ENCODE results near the gene OR5T1.

The OR5T1 gene

GRCh38 chr11:56307836-56308235 lies 33.9 kb downstream of the OR5T1 start:
- Mint-ChIP-seq H3K4me1 (no peaks in the 10 kb centered on the region), H3K27me3 (ENCODE audit: low read depth) (no peaks in the 10 kb centered on the region), H3K36me3 (ENCODE audit: low read depth) (no peaks in the 10 kb centered on the region), H3K4me3 (no peak overlapping the region), H3K27ac (no peak overlapping the region), H3K9me3 (peaks cover 3% of the 10 kb centered on the region)
- no peak for TF ChIP-seq CTCF (IDR thresholded peaks at IDR 0.05; ENCODE audit: unreplicated experiment in 3 of 3)

DNA sequence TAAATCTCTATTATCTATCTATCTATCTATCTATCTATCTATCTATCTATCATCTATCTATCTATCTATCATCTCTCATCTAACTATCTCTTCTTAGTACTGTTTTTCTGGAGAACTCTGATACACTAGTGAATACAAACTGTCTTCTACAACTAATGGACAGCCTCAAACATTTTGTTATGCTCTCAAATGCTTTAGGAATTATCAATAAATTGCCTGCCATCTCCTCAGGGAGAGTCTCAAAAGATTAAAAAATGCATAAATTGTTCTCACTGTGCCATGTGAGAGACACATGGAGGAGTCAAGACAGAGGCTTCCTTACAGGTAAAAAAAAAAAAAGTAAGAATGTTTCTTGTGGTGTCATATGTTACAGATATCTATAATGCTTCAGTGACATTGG lies 40.9 kb downstream of the OR5T1 start, which contains the start of gene OR8K3:
OR8K3 (plus strand) TSS at position 301 of the 400 bp plus-strand sequence. CDS start 3,163 bp downstream, outside the sequence.
- H3K27ac Mint-ChIP-seq: no peak within 1 kb of the TSS
- no peaks in the 10 kb centered on the region for H3K9me3 Mint-ChIP-seq
- H3K4me1 Mint-ChIP-seq: no peaks in the 10 kb centered on the region
- no peaks in the 10 kb centered on the region for H3K27me3 Mint-ChIP-seq (ENCODE audit: low read depth)
- no peak for TF ChIP-seq CTCF (IDR thresholded peaks at IDR 0.05; ENCODE audit: unreplicated experiment in 3 of 3)
- no peak within 1 kb of the TSS for H3K4me3 Mint-ChIP-seq
- no peaks in the 10 kb centered on the region for H3K36me3 Mint-ChIP-seq (ENCODE audit: low read depth)

All from nephron (organoid).